ENCODE results near the gene DGKD. TPM values are rescaled to one million over a fixed set of nuclear protein-coding genes. Genes with fewer than 3 reads are reported as not detected.

DGKD gene
- total and polyA plus RNA-seq, 9 of the 15 experiments (the other 6 are each of a cell fraction or from before 2014, with no cell fraction given): 0.52 to 29.5 (median 10.6) TPM

DNA sequence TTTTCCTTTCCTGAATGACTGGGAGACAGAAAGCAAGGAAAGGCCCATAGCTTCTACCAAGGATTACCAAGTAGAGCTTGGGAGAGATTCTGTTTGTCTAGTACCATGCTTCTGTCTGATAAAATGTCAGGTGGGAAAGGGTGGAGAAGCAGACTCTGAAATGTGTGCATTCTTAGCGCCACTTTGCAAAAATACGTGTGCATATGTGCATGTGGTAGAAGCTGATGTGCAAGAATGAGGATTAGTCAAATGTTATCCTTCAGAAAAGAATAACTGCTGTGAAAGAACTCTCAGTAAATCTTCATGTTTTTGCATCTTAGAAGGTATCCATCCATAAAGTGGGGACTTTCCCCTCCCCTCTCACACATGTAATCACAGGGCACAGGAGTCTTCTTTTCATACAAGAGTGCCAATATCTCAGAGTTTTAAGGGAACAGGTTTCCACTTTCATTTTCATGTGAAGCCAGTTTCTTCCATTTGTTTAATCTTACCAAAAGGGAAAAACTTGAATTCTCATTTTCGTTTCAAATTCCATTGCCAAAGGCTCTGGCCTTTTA, 15.4 kb upstream of the DGKD start (continued):
- TF ChIP-seq, protein P1, sequence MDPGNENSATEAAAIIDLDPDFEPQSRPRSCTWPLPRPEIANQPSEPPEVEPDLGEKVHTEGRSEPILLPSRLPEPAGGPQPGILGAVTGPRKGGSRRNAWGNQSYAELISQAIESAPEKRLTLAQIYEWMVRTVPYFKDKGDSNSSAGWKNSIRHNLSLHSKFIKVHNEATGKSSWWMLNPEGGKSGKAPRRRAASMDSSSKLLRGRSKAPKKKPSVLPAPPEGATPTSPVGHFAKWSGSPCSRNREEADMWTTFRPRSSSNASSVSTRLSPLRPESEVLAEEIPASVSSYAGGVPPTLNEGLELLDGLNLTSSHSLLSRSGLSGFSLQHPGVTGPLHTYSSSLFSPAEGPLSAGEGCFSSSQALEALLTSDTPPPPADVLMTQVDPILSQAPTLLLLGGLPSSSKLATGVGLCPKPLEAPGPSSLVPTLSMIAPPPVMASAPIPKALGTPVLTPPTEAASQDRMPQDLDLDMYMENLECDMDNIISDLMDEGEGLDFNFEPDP (CRISPR knock-in tag; IDR thresholded peaks at IDR 0.05): no peak

DNA sequence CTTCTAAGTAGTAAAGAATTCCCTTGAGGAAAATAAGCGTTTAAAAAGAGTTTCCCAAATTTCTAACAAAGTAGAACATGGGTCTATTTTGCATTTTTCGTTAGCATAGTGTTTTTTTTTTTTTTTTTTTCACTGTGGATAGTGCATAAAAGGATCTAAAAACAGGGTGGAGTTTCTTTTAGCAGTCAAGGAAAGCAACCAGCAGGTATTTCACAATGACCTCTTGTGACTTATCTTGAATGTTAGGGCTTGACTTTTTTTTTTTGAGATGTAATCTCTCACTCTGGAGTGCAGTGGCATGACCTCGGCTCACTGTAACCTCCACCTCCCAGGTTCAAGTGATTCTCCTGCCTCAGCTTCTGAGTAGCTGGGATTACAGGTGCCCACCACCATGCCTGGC, 14.9 kb upstream of the DGKD start:
- no peak for ATAC-seq
- Histone ChIP-seq H4K20me1 (replicated peaks; ENCODE audit: control insufficient read depth, insufficient read depth, low read length) (no peaks in the 10 kb centered on the region), H3K27ac (ENCODE audit: extremely low read depth, low read depth, low read length) (no peak overlapping the region), H3K79me2 (ENCODE audit: control insufficient read depth, insufficient read depth, low read length) (no peaks in the 10 kb centered on the region), H3K4me2 (ENCODE audit: insufficient read depth, low read length) (no peak overlapping the region), H3K9ac (ENCODE audit: insufficient read depth in 1 of 2, low read depth in 2 of 2, low read length in 2 of 2) (no peak overlapping the region), H3K9me1 (ENCODE audit: control insufficient read depth, insufficient read depth, low read length) (no peaks in the 10 kb centered on the region), H3K36me3 (ENCODE audit: control insufficient read depth, insufficient read depth, low read length) (no peaks in the 10 kb centered on the region), H2AFZ (ENCODE audit: low read depth, low read length) (no peak overlapping the region), H3K9me3 (replicated peaks; ENCODE audit: control insufficient read depth, insufficient read depth, low read depth, low read length) (no peaks in the 10 kb centered on the region; the same call in 1 of the 2 replicates), H3K4me3 (no peak overlapping the region), H3K4me1 (replicated peaks in 1 of 2; ENCODE audit: control insufficient read depth in 2 of 2, insufficient read depth in 2 of 2, low read length in 2 of 2) (peaks cover 0 to 6% of the 10 kb centered on the region in 2 experiments; a peak in 4 of 5 replicates), H3K27me3 (ENCODE audit: control insufficient read depth in 2 of 2, insufficient read depth in 2 of 2, low read length in 2 of 2) (0 out of 5 replicates have a peak, but pooled peaks cover 0 to 5% of the 10 kb centered on the region in 2 experiments)
- no TSS peak for BruUV-seq (replicated peaks)
- in situ Hi-C loops (cut with MboI): no loop called here
- 0% methylated on average over 2 of the region's 3 CpGs for WGBS (ENCODE audit: insufficient coverage, low coverage, missing lambda C conversion rate)
- no peak for FAIRE-seq
- intact Hi-C loops (cut with micrococcal nuclease): no loop called here
- no peak for DNase-seq (ENCODE audit: extremely low read depth in 1 of 4, low spot score in 3 of 4)
- TF ChIP-seq RAD21 (CRISPR knock-in tag; conservative IDR thresholded peaks at IDR 0.05 in 1 of 2, IDR thresholded peaks at IDR 0.05 in 1 of 2) (no peak), CEBPB (tag; IDR thresholded peaks at IDR 0.05) (peak; percentile 69), ZNF444 (CRISPR knock-in tag; IDR thresholded peaks at IDR 0.05) (no peak), KLF10 (CRISPR knock-in tag; IDR thresholded peaks at IDR 0.05) (no peak), JUND (IDR thresholded peaks at IDR 0.05; ENCODE audit: borderline replicate concordance, low read depth, low read length) (no peak), JUND (tag; IDR thresholded peaks at IDR 0.05; ENCODE audit: borderline replicate concordance, low read depth, low read length) (no peak), NFYB (IDR thresholded peaks at IDR 0.05; ENCODE audit: extremely low read depth, insufficient read length) (no peak), CEBPG (CRISPR knock-in tag; IDR thresholded peaks at IDR 0.05) (no peak), CEBPG (tag; conservative IDR thresholded peaks at IDR 0.05 in 1 of 2, IDR thresholded peaks at IDR 0.05 in 1 of 2) (peak in 1 of 2 experiments; percentile 27; a peak in 1 of 4 replicates), NR2C1 (IDR thresholded peaks at IDR 0.05) (no peak), NR2C1 (tag; IDR thresholded peaks at IDR 0.05) (no peak), MCM5 (IDR thresholded peaks at IDR 0.05; ENCODE audit: low read depth) (no peak), HDAC1 (IDR thresholded peaks at IDR 0.05) (no peak), GABPB2 (CRISPR knock-in tag; conservative IDR thresholded peaks at IDR 0.05) (no peak), RCOR1 (IDR thresholded peaks at IDR 0.05; ENCODE audit: borderline replicate concordance in 1 of 2, low read depth in 2 of 2, low read length in 2 of 2) (no peak), SREBF1 (IDR thresholded peaks at IDR 0.05; ENCODE audit: borderline replicate concordance, low read depth, low read length) (no peak)
- TF ChIP-seq, protein P2, sequence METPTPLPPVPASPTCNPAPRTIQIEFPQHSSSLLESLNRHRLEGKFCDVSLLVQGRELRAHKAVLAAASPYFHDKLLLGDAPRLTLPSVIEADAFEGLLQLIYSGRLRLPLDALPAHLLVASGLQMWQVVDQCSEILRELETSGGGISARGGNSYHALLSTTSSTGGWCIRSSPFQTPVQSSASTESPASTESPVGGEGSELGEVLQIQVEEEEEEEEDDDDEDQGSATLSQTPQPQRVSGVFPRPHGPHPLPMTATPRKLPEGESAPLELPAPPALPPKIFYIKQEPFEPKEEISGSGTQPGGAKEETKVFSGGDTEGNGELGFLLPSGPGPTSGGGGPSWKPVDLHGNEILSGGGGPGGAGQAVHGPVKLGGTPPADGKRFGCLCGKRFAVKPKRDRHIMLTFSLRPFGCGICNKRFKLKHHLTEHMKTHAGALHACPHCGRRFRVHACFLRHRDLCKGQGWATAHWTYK (CRISPR knock-in tag; IDR thresholded peaks at IDR 0.05): no peak
- ChIA-PET CTCF (ENCODE audit: low intra/inter-chr PET ratio) (no interaction called here), POLR2A (no interaction called here)
